Transverse colon (tissue), 4 donors: ENCODE measurements around the gene ZMIZ1. TPM values are rescaled to one million over a fixed set of nuclear protein-coding genes. Genes with fewer than 3 reads are reported as not detected.

ENCODE experiments used
- DNase-seq: peaks from one replicate; pipeline ENCODE4 v3.0.0-alpha.2; 2019
- H3K27ac ChIP-seq, 4 donors: fragments of 200-600 bp; sonication (generic); 2 replicates each; pipeline ENCODE4 v1.5.1; 2016 to 2018; ENCODE audit warnings: inconsistent platforms in 4 of 4
- H3K27me3 ChIP-seq: fragments of 200-600 bp; sonication (generic); 2 replicates; pipeline ENCODE4 v1.5.1; 2017; ENCODE audit warnings: inconsistent platforms
- H3K36me3 ChIP-seq, 4 donors: fragments of 200-600 bp; sonication (generic); 2 replicates each; pipeline ENCODE4 v1.5.1; 2017 to 2019; ENCODE audit warnings: inconsistent platforms in 4 of 4
- H3K4me1 ChIP-seq, 4 donors: fragments of 200-600 bp; sonication (generic); 2 replicates each; pipeline ENCODE4 v1.5.1; 2017 to 2020; ENCODE audit warnings: inconsistent platforms in 4 of 4
- H3K4me3 ChIP-seq, 4 donors: fragments of 200-600 bp; sonication (generic); 1 replicate in 1 of 4; 2 replicates in 3 of 4; pipeline versions ENCODE4 v1.5.1 to v1.6.1; 2017 to 2019; ENCODE audit warnings: inconsistent platforms in 4 of 4
- H3K9me3 ChIP-seq, 2 donors: fragments of 200-600 bp; sonication (generic); 2 replicates each; pipeline ENCODE4 v1.5.1; 2017 to 2019; ENCODE audit warnings: inconsistent platforms in 2 of 2
- CTCF ChIP-seq, 5 experiments: fragments of 200-600 bp in 3 of 5; fragments of 450-650 bp in 2 of 5; sonication (generic) in 3 of 5; IDR thresholded peaks; 1 replicate in 2 of 5; 2 replicates in 3 of 5; pipeline ENCODE4 v1.5.1; 2016 to 2017; ENCODE audit warnings: antibody characterized with exemption in 5 of 5, inconsistent platforms in 3 of 5, mild to moderate bottlenecking in 2 of 5, moderate library complexity in 1 of 5
- EP300 ChIP-seq: sonication (generic); formaldehyde crosslinking; IDR thresholded peaks from one replicate; pipeline ENCODE4 v1.6.1; 2017; ENCODE audit warnings: antibody characterized with exemption, low read depth
- POLR2A ChIP-seq: fragments of 450-650 bp; IDR thresholded peaks from one replicate; pipeline ENCODE4 v1.6.1; 2016; ENCODE audit warnings: antibody characterized with exemption, mild to moderate bottlenecking, moderate library complexity
- POLR2AphosphoS5 ChIP-seq, 3 donors: sonication (generic); formaldehyde crosslinking; IDR thresholded peaks; one replicate each; pipeline ENCODE4 v1.6.1; 2016; ENCODE audit warnings: antibody characterized with exemption in 3 of 3
- WGBS, 2 donors: methylation state at CpG; one replicate each; pipeline ENCODE4 v1.1.5; 2018; ENCODE audit warnings: low coverage in 1 of 2; 5-methylcytosine and 5-hydroxymethylcytosine counted together
- in situ Hi-C, 4 donors: fragments of 200-750 bp; cut with MboI; loops; one replicate each; pipeline versions ENCODE4 v1.15.0 to v1.15.1; 2017; ENCODE audit warnings: low sequenced_read_pairs in 3 of 4, low pct_ligation_motif_present in 1 of 4, low pct_unique_long_range_greater_than_20kb in 1 of 4
- intact Hi-C: fragments of 100-400 bp; cut with DNase I; formaldehyde crosslinking; loops from one replicate; pipeline ENCODE4 v1.15.1; 2023; ENCODE audit warnings: low total_unique reads
- total RNA-seq, 4 donors: library from RNA; depleted of rRNA; stranded (reverse); fragments of >200 nt; gene quantifications; one replicate each; pipeline ENCODE4 v1.1.0, GENCODE V29; 2016

The ZMIZ1 gene
- total RNA-seq, 4 donors from 2014 or later: 32.0 to 108 (median 63.0) TPM

- no peak for DNase-seq
- Histone ChIP-seq H3K4me1 (peaks cover 0 to 7% (median 3%) of the 10 kb centered on the region in 4 donors), H3K36me3 (peaks cover 0 to 54% (median 19%) of the 10 kb centered on the region in 4 donors), H3K27me3 (no peaks in the 10 kb centered on the region), H3K9me3 (no peaks in the 10 kb centered on the region), H3K4me3 (no peak overlapping the region), H3K27ac (no peak overlapping the region)
- WGBS, 2 donors: 74 to 100% methylated on average over 1 to 8 of the region's 14 CpGs
- intact Hi-C loops: no loop called here
- TF ChIP-seq POLR2AphosphoS5 (IDR thresholded peaks at IDR 0.05): no peak
- TF ChIP-seq CTCF (IDR thresholded peaks at IDR 0.05): no peak
- no peak for TF ChIP-seq EP300
- no peak for TF ChIP-seq POLR2A
- in situ Hi-C loops: no loop called here
Measured at GRCh38 chr10:79308969-79309665, 240.4 kb downstream of the ZMIZ1 start.

GRCh38 chr10:79310200-79310865, 241.6 kb downstream of the ZMIZ1 start:
- Histone ChIP-seq H3K4me1 (peaks cover 3 to 18% (median 9%) of the 10 kb centered on the region in 4 donors), H3K4me3 (no peak overlapping the region), H3K36me3 (peaks cover 0 to 43% (median 13%) of the 10 kb centered on the region in 4 donors), H3K27me3 (no peaks in the 10 kb centered on the region), H3K27ac (peak overlapping the region in 2 of 4 donors; percentile 8), H3K9me3 (no peaks in the 10 kb centered on the region)
- WGBS, 2 donors: 89 to 92% methylated on average over 11 to 25 of the region's 29 CpGs
- TF ChIP-seq POLR2AphosphoS5 (IDR thresholded peaks at IDR 0.05) (peak in 1 of 3 donors; percentile 15), CTCF (IDR thresholded peaks at IDR 0.05) (no peak), POLR2A (no peak), EP300 (no peak)
- in situ Hi-C loops (no loop called here), intact Hi-C loops (no loop called here)
- no peak for DNase-seq

GRCh38 chr10:79310911-79311573, 242.3 kb downstream of the ZMIZ1 start:
- DNase-seq: no peak
- Histone ChIP-seq H3K4me3 (no peak overlapping the region), H3K36me3 (peaks cover 0 to 37% (median 11%) of the 10 kb centered on the region in 4 donors), H3K9me3 (no peaks in the 10 kb centered on the region), H3K27ac (peak overlapping the region in 2 of 4 donors; percentile 8 to 42), H3K4me1 (peaks cover 3 to 19% (median 9%) of the 10 kb centered on the region in 4 donors), H3K27me3 (no peaks in the 10 kb centered on the region)
- intact Hi-C loops: no loop called here
- in situ Hi-C loops: no loop called here
- TF ChIP-seq POLR2A (no peak), POLR2AphosphoS5 (IDR thresholded peaks at IDR 0.05) (peak in 1 of 3 donors; percentile 2), CTCF (IDR thresholded peaks at IDR 0.05) (no peak), EP300 (no peak)
- 79% methylated on average over 17 of the region's 26 CpGs; no CpG with 5 or more reads in 1 of the 2 donors for WGBS, 2 donors
